ENCODE measurements around the gene DLGAP4.

GRCh38 chr20:36266189-36266588 lies 40.0 kb upstream of the DLGAP4 start:
- no peak for TF ChIP-seq TSHZ2 (CRISPR knock-in tag; IDR thresholded peaks at IDR 0.05)
- no peak for TF ChIP-seq CREB5 (CRISPR knock-in tag; IDR thresholded peaks at IDR 0.05; ENCODE audit: low read depth)

Measured in SK-N-SH treated with all-trans-retinoic acid at 6 μM for 48 hours (cell line).